PC-3 (cell line): Measurements from ENCODE around the gene CD58. TPM values are rescaled to one million over a fixed set of nuclear protein-coding genes. Genes with fewer than 3 reads are reported as not detected.

Experiments
- ATAC-seq: fragments of 200-7000 bp; cut with Tn5 transposase; 2 replicates; pipeline ENCODE4 v1.9.1; 2020; ENCODE audit warnings: mild to moderate bottlenecking, moderate library complexity
- BruUV-seq: library from RNA; stranded (reverse); fragments of 400-500 nt; replicated peaks from 2 replicates; lab custom pipeline; 2021; lab: Mats Ljungman, UMichigan
- CTCF ChIA-PET: fragments of 300-600 bp; sonication (Branson Sonifier 250); formaldehyde crosslinking; loops from one replicate; lab custom pipeline; 2022; ENCODE audit warnings: antibody characterized with exemption; lab: Charles Lee
- POLR2A ChIA-PET: fragments of 300-600 bp; sonication (Branson Sonifier 250); formaldehyde crosslinking; loops from one replicate; lab custom pipeline; 2022; ENCODE audit warnings: antibody characterized with exemption; ENCODE audit not compliant: unreplicated experiment; lab: Charles Lee
- DNase-seq: peaks from one replicate; pipeline ENCODE4 v3.0.0-alpha.2; 2015
- H2AFZ ChIP-seq: fragments of 300-600 bp; sonication (generic); 2 replicates; pipeline ENCODE4 v1.6.0; 2016; ENCODE audit warnings: antibody characterized with exemption, low read length
- H3F3A ChIP-seq: fragments of 300-600 bp; sonication (generic); one replicate; pipeline ENCODE4 v1.6.0; 2017; ENCODE audit warnings: antibody characterized with exemption, low read length, control low read depth, mild to moderate bottlenecking; ENCODE audit not compliant: unreplicated experiment
- H3K27ac ChIP-seq: fragments of 300-600 bp; sonication (generic); 2 replicates; pipeline ENCODE4 v1.5.1; 2016; ENCODE audit warnings: mild to moderate bottlenecking, low read length
- H3K27me3 ChIP-seq: fragments of 300-600 bp; sonication (generic); 2 replicates; pipeline ENCODE4 v1.6.1; 2016; ENCODE audit warnings: low read length, mixed read lengths
- H3K36me3 ChIP-seq: fragments of 300-600 bp; sonication (generic); 2 replicates; pipeline ENCODE4 v1.6.1; 2016; ENCODE audit warnings: low read depth, mixed run types, low read length, mixed read lengths
- H3K4me1 ChIP-seq: fragments of 300-600 bp; sonication (generic); 2 replicates; pipeline ENCODE4 v1.5.1; 2016; ENCODE audit warnings: low read length; ENCODE audit not compliant: insufficient read depth
- H3K4me2 ChIP-seq: fragments of 300-600 bp; sonication (generic); 2 replicates; pipeline ENCODE4 v1.6.0; 2016; ENCODE audit warnings: low read length
- H3K4me3 ChIP-seq: fragments of 300-600 bp; sonication (generic); 2 replicates; pipeline ENCODE4 v1.5.1; 2016; ENCODE audit warnings: mild to moderate bottlenecking, low read length, mixed read lengths
- H3K79me2 ChIP-seq: fragments of 300-600 bp; sonication (generic); 2 replicates; pipeline ENCODE4 v1.6.1; 2017; ENCODE audit warnings: low read length, mixed read lengths
- H3K9ac ChIP-seq: fragments of 300-600 bp; sonication (generic); 2 replicates; pipeline ENCODE4 v1.6.0; 2016; ENCODE audit warnings: mild to moderate bottlenecking, low read length
- H3K9me2 ChIP-seq: fragments of 300-600 bp; sonication (generic); replicated peaks from 2 replicates; pipeline ENCODE4 v1.6.1; 2016; ENCODE audit warnings: mixed run types, low read length, mixed read lengths
- H3K9me3 ChIP-seq: fragments of 300-600 bp; sonication (generic); 2 replicates; pipeline ENCODE4 v1.6.1; 2016; ENCODE audit warnings: low read length, mixed read lengths
- H4K20me1 ChIP-seq: fragments of 300-600 bp; sonication (generic); 2 replicates; pipeline ENCODE4 v1.6.1; 2016; ENCODE audit warnings: low read length, mixed read lengths
- CTCF ChIP-seq: fragments of 300-600 bp; sonication (generic); conservative IDR thresholded peaks from 2 replicates; pipeline ENCODE4 v1.5.1; 2017; ENCODE audit warnings: antibody characterized with exemption, low read depth, mild to moderate bottlenecking, low read length
- EZH2 ChIP-seq: fragments of 300-600 bp; sonication (generic); IDR thresholded peaks from one replicate; pipeline ENCODE4 v1.6.1; 2017; ENCODE audit warnings: antibody characterized with exemption, mild to moderate bottlenecking, low read length; ENCODE audit not compliant: unreplicated experiment
- EZH2phosphoT487 ChIP-seq: fragments of 300-600 bp; sonication (generic); IDR thresholded peaks from 2 replicates; pipeline ENCODE4 v1.6.1; 2018; ENCODE audit warnings: mild to moderate bottlenecking, antibody characterized with exemption, low read length, borderline replicate concordance
- intact Hi-C: fragments of 100-400 bp; cut with micrococcal nuclease; formaldehyde crosslinking; loops from 2 replicates; pipeline ENCODE4 v1.9.0; 2023
- microRNA-seq: library from miRNA; unstranded; fragments of <30 nt; microRNA quantifications from one replicate; pipeline ENCODE4 v1.1.0, GENCODE V29; 2020; ENCODE audit not compliant: unreplicated experiment
- total RNA-seq: library from RNA; depleted of rRNA; stranded (reverse); fragments of >200 nt; gene quantifications from 2 replicates; pipeline ENCODE4 v1.2.3, GENCODE V29; 2014; rRNA removed

CD58 gene
- total RNA-seq, 1 experiment from 2014 or later = 26.9 TPM

GRCh38 chr1:116465845-116466685, 104.8 kb downstream of the CD58 start:
- intact Hi-C loops = no loop called here
- Histone ChIP-seq H3F3A (no peaks in the 10 kb centered on the region), H4K20me1 (no peaks in the 10 kb centered on the region), H3K4me2 (no peak overlapping the region), H3K36me3 (no peaks in the 10 kb centered on the region), H3K27ac (no peak overlapping the region), H3K9me3 (no peaks in the 10 kb centered on the region), H2AFZ (no peak overlapping the region), H3K4me1 (no peaks in the 10 kb centered on the region), H3K4me3 (no peak overlapping the region), H3K9me2 (no peaks in the 10 kb centered on the region), H3K79me2 (no peaks in the 10 kb centered on the region), H3K27me3 (no peaks in the 10 kb centered on the region), H3K9ac (no peak overlapping the region)
- no peak for TF ChIP-seq EZH2phosphoT487
- no peak for TF ChIP-seq CTCF
- no peak for TF ChIP-seq EZH2
- ChIA-PET CTCF (no interaction called here), POLR2A (no interaction called here)
- DNase-seq (no peak), ATAC-seq (no peak)
- no TSS peak for BruUV-seq

- Histone ChIP-seq H3K9me2 (no peaks in the 10 kb centered on the region), H3K79me2 (no peaks in the 10 kb centered on the region), H3F3A (no peaks in the 10 kb centered on the region), H3K27ac (no peak overlapping the region), H3K27me3 (no peaks in the 10 kb centered on the region), H3K4me1 (no peaks in the 10 kb centered on the region), H3K9me3 (no peaks in the 10 kb centered on the region), H3K4me2 (no peak overlapping the region), H3K9ac (no peak overlapping the region), H4K20me1 (no peaks in the 10 kb centered on the region), H2AFZ (no peak overlapping the region), H3K4me3 (no peak overlapping the region), H3K36me3 (no peaks in the 10 kb centered on the region)
- ChIA-PET CTCF (no interaction called here), POLR2A (no interaction called here)
- DNase-seq (no peak), ATAC-seq (no peak)
- TF ChIP-seq EZH2phosphoT487 = no peak
- no peak for TF ChIP-seq CTCF
- no peak for TF ChIP-seq EZH2
- BruUV-seq = no TSS peak
- intact Hi-C loops = no loop called here
These were observed 105.4 kb downstream of the CD58 start for GRCh38 chr1:116465477-116465844.

Small RNAs within 50 kb of the gene (microRNA-seq; reads per million reads assigned to microRNA genes)
- not detected for gene MIR548AC

Other genes starting within 250 kb of the CD58 start
- gene ATP1A1, start 197.8 kb downstream of the CD58 start, total RNA-seq = 154 and 181 TPM in 2 replicates
- gene IGSF3, start 96.7 kb upstream of the CD58 start, total RNA-seq = 15.5 and 17.2 TPM in 2 replicates
- not detected in 2 replicates for gene CD2, start 183.4 kb upstream of the CD58 start, total RNA-seq